Measurements from ENCODE around the gene TFPT. TPM values are rescaled to one million over a fixed set of nuclear protein-coding genes. Genes with fewer than 3 reads are reported as not detected.

Gene TFPT
- total and polyA plus RNA-seq, 2 experiments from 2014 or later: 14.7 to 25.9 TPM

DNA sequence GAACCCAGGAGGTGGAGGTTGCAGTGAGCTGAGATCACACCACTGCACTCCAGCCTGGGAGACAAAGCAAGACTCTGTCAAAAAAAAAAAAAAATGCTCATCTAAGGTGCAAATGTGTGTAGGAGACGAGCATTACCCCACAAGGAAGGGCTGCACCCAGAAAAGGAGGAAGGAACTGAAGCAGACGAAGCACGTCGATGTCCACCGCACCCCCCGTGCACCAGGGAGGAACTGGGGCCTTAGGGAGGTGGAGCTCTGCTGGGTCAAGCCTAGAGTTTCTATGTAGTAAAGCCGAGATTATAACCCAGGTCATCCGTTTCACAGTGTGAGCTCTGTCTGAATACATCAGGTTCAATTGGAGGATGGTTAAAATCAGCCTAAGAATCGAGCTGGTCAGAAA, 52.8 kb downstream of the TFPT start:
- H3K4me1 ChIP-seq (ENCODE audit: insufficient read depth): no peaks in the 10 kb centered on the region
- no peak overlapping the region for H3K27ac ChIP-seq
- H3K9me2 ChIP-seq (replicated peaks; ENCODE audit: insufficient read depth): no peaks in the 10 kb centered on the region
- no peaks in the 10 kb centered on the region for H3K36me3 ChIP-seq (replicated peaks; ENCODE audit: insufficient read depth, low read depth)
- H3K9me3 ChIP-seq (ENCODE audit: low read depth): no peaks in the 10 kb centered on the region
- no peak overlapping the region for H3K4me3 ChIP-seq
- no peak overlapping the region for H3K4me2 ChIP-seq
- TF ChIP-seq EZH2 (IDR thresholded peaks at IDR 0.05; ENCODE audit: borderline replicate concordance): no peak
- TF ChIP-seq EZH2phosphoT487 (IDR thresholded peaks at IDR 0.05; ENCODE audit: low read depth, severe bottlenecking, unreplicated experiment): no peak
- TF ChIP-seq, protein P1, sequence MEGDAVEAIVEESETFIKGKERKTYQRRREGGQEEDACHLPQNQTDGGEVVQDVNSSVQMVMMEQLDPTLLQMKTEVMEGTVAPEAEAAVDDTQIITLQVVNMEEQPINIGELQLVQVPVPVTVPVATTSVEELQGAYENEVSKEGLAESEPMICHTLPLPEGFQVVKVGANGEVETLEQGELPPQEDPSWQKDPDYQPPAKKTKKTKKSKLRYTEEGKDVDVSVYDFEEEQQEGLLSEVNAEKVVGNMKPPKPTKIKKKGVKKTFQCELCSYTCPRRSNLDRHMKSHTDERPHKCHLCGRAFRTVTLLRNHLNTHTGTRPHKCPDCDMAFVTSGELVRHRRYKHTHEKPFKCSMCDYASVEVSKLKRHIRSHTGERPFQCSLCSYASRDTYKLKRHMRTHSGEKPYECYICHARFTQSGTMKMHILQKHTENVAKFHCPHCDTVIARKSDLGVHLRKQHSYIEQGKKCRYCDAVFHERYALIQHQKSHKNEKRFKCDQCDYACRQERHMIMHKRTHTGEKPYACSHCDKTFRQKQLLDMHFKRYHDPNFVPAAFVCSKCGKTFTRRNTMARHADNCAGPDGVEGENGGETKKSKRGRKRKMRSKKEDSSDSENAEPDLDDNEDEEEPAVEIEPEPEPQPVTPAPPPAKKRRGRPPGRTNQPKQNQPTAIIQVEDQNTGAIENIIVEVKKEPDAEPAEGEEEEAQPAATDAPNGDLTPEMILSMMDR (IDR thresholded peaks at IDR 0.05; ENCODE audit: poor library complexity): no peak
- no peaks in the 10 kb centered on the region for H3K27me3 ChIP-seq
- no peak for DNase-seq (ENCODE audit: low spot score)
- no peaks in the 10 kb centered on the region for H3K79me2 ChIP-seq
- H2AFZ ChIP-seq: no peak overlapping the region
- no peaks in the 10 kb centered on the region for H4K20me1 ChIP-seq (ENCODE audit: insufficient read depth, poor library complexity, severe bottlenecking)
- 89% methylated on average over 9 of the region's 9 CpGs for WGBS (ENCODE audit: low lambda C conversion rate, missing lambda C conversion rate)

Other genes with a start within 250 kb of the TFPT start
- 30.6 and 42.1 TPM in 2 replicates for gene MYADM, start 247.8 kb downstream of the TFPT start, total RNA-seq
- 211 and 213 TPM in 2 replicates for gene MYADM, start 247.8 kb downstream of the TFPT start, polyA plus RNA-seq
- not detected in 2 replicates for gene PRKCG, start 233.5 kb downstream of the TFPT start, total RNA-seq
- gene PRKCG, start 233.5 kb downstream of the TFPT start, polyA plus RNA-seq: 0.18 and 0.68 TPM in 2 replicates
- 0.90 and 1.4 TPM in 2 replicates for gene CACNG7, start 206.4 kb downstream of the TFPT start, total RNA-seq
- gene CACNG7, start 206.4 kb downstream of the TFPT start, polyA plus RNA-seq: 0.12 and 0.31 TPM in 2 replicates
- gene CACNG8, start 152.7 kb downstream of the TFPT start, total RNA-seq: 0.13 TPM in 1 of 2 replicates, not detected in the other
- 0.06 TPM in 1 of 2 replicates, not detected in the other for gene CACNG8, start 152.7 kb downstream of the TFPT start, polyA plus RNA-seq
- 0.23 and 0.32 TPM in 2 replicates for gene CACNG6, start 124.0 kb downstream of the TFPT start, total RNA-seq
- 0.35 TPM in 1 of 2 replicates, not detected in the other for gene CACNG6, start 124.0 kb downstream of the TFPT start, polyA plus RNA-seq
- gene VSTM1, start 51.8 kb downstream of the TFPT start, total RNA-seq: not detected in 2 replicates
- gene VSTM1, start 51.8 kb downstream of the TFPT start, polyA plus RNA-seq: not detected in 2 replicates
- not detected in 2 replicates for gene TARM1, start 34.3 kb downstream of the TFPT start, total RNA-seq
- gene TARM1, start 34.3 kb downstream of the TFPT start, polyA plus RNA-seq: not detected in 2 replicates
- gene OSCAR, start 14.9 kb downstream of the TFPT start, total RNA-seq: 0.48 TPM in 1 of 2 replicates, not detected in the other
- 0.16 and 0.43 TPM in 2 replicates for gene OSCAR, start 14.9 kb downstream of the TFPT start, polyA plus RNA-seq
- gene NDUFA3, start 12.8 kb downstream of the TFPT start, total RNA-seq: 10.5 and 13.9 TPM in 2 replicates
- gene NDUFA3, start 12.8 kb downstream of the TFPT start, polyA plus RNA-seq: 247 and 285 TPM in 2 replicates
- gene PRPF31, start 97 bp upstream of the TFPT start, total RNA-seq: 44.5 and 59.7 TPM in 2 replicates
- 77.6 and 82.3 TPM in 2 replicates for gene PRPF31, start 97 bp upstream of the TFPT start, polyA plus RNA-seq
- 11.6 and 12.0 TPM in 2 replicates for gene CNOT3, start 22.1 kb upstream of the TFPT start, total RNA-seq
- gene CNOT3, start 22.1 kb upstream of the TFPT start, polyA plus RNA-seq: 49.3 and 50.1 TPM in 2 replicates
- gene LENG1, start 44.1 kb upstream of the TFPT start, total RNA-seq: 5.8 and 8.4 TPM in 2 replicates
- 15.0 and 16.8 TPM in 2 replicates for gene LENG1, start 44.1 kb upstream of the TFPT start, polyA plus RNA-seq
- gene TMC4, start 57.5 kb upstream of the TFPT start, total RNA-seq: 29.4 and 40.3 TPM in 2 replicates
- gene TMC4, start 57.5 kb upstream of the TFPT start, polyA plus RNA-seq: 94.4 and 101 TPM in 2 replicates
- gene MBOAT7, start 73.9 kb upstream of the TFPT start, total RNA-seq: 73.8 and 93.5 TPM in 2 replicates
- 179 and 199 TPM in 2 replicates for gene MBOAT7, start 73.9 kb upstream of the TFPT start, polyA plus RNA-seq
- gene TSEN34, start 75.7 kb upstream of the TFPT start, total RNA-seq: 66.9 and 77.6 TPM in 2 replicates
- 100.0 and 105 TPM in 2 replicates for gene TSEN34, start 75.7 kb upstream of the TFPT start, polyA plus RNA-seq
- 1,843 and 2,161 TPM in 2 replicates for gene RPS9, start 85.2 kb upstream of the TFPT start, total RNA-seq
- gene RPS9, start 85.2 kb upstream of the TFPT start, polyA plus RNA-seq: 415 and 465 TPM in 2 replicates
- gene LILRB3, start 107.3 kb upstream of the TFPT start, total RNA-seq: 0.24 TPM in 1 of 2 replicates, not detected in the other
- gene LILRB3, start 107.3 kb upstream of the TFPT start, polyA plus RNA-seq: 1.4 and 1.7 TPM in 2 replicates
- 0.28 TPM in 1 of 2 replicates, not detected in the other for gene LILRA6, start 127.1 kb upstream of the TFPT start, total RNA-seq
- 0.13 and 0.36 TPM in 2 replicates for gene LILRA6, start 127.1 kb upstream of the TFPT start, polyA plus RNA-seq
- 0.16 and 0.80 TPM in 2 replicates for gene LILRB5, start 141.6 kb upstream of the TFPT start, total RNA-seq
- gene LILRB5, start 141.6 kb upstream of the TFPT start, polyA plus RNA-seq: 1.3 and 1.6 TPM in 2 replicates
- gene LILRB2, start 165.5 kb upstream of the TFPT start, total RNA-seq: not detected in 2 replicates
- gene LILRB2, start 165.5 kb upstream of the TFPT start, polyA plus RNA-seq: 0.09 TPM in 1 of 2 replicates, not detected in the other
- gene LILRA5, start 197.5 kb upstream of the TFPT start, total RNA-seq: not detected in 2 replicates
- gene LILRA5, start 197.5 kb upstream of the TFPT start, polyA plus RNA-seq: not detected in 2 replicates
- gene LILRA4, start 223.5 kb upstream of the TFPT start, total RNA-seq: not detected in 2 replicates
- gene LILRA4, start 223.5 kb upstream of the TFPT start, polyA plus RNA-seq: not detected in 2 replicates
- gene LAIR1, start 249.3 kb upstream of the TFPT start, total RNA-seq: 0.20 and 3.9 TPM in 2 replicates
- gene LAIR1, start 249.3 kb upstream of the TFPT start, polyA plus RNA-seq: 1.8 and 2.2 TPM in 2 replicates

All from hepatocyte (in vitro differentiated cells).